ENCODE results near the gene RCC2.

Gene RCC2

DNA sequence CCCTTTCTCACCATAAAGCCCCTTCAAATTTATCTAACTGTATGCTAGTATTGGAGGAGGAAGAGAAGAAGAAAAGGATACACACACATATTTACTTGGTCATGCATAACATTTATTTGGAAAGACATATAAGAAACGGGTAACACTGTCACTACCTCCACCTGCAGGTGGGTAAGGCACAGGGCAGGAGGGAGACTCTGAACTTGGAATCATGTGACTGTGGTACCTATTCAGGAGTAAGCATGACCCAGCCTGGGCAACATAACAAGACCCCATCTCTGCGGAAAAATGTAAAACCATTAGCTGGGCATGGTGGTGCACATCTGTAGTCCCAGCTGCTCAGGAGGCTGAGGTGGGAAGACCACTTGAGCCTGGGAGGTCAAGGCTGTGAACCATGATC, 68.9 kb downstream of the RCC2 start:
- DNase-seq = no peak

DNA sequence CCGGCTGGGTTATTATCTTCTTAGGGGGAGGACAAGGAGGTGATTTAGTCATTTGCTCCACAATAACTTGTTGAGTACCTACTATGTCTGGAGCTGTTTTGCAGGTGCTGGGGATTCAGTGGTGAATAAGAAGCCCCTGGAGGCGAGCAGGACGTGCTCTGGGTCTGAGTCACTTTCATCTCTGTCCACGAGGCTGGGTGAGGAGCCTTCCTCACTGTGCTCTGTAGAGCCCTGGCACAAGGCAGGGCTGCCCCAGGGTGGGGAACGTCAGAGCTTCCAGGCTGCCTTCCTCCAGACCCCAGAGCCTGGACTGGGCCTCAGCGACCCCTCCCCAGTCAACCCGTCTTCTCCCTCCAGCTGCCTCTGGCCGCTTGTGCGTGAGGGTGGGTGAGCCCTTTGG, 70.0 kb downstream of the RCC2 start:
- DNase-seq = no peak

DNA sequence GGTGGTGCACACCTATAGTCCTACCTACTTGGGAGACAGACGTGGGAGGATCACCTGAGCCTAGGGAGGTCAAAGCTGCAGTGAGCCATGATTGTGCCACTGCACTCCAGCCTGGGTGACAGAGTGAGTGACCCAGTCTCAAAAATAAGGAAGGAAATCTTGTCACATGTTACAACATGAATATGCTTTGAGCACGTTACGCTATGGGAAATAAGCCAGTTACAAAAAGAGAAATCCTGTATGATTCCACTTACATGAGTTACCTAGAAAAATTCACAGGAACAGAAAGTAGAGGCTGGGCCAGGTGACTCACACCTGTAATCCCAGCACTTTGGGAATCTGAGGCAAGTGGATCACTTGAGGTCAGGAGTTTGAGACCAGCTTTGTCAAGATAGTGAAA, 74.2 kb downstream of the RCC2 start:
- DNase-seq = no peak

DNA sequence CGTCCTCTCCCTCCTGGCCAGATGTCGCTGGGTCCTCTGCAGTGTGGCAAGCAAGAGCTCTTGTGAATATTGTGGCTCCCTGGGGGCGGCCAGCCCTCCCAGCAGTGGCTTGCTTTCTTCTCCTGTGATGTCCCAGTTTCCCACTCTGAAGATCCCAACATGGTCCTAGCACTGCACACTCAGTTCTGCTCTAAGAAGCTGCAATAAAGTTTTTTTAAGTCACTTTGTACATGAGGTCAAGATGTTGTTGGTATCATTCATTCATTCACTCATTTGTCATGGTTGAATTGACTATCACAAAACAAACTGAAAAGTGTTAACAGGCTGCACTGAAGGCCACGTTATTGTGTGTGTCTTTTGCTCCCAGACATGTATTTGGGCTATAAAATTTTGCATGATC, 75.7 kb downstream of the RCC2 start:
- DNase-seq = no peak

DNA sequence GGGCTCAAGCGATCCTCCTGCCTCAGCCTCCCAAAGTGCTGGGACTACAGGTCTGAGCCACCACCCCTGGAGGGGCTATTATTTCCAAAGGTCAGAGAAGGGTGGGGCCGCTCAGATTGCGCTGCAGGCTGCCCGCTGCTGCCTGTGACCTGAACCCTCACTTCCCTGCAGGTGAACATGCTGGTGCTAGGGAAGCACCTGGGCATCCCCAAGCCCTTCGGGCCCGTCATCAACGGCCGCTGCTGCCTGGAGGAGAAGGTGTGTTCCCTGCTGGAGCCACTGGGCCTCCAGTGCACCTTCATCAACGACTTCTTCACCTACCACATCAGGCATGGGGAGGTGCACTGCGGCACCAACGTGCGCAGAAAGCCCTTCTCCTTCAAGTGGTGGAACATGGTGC, 76.1 kb downstream of the RCC2 start:
- DNase-seq = no peak

DNA sequence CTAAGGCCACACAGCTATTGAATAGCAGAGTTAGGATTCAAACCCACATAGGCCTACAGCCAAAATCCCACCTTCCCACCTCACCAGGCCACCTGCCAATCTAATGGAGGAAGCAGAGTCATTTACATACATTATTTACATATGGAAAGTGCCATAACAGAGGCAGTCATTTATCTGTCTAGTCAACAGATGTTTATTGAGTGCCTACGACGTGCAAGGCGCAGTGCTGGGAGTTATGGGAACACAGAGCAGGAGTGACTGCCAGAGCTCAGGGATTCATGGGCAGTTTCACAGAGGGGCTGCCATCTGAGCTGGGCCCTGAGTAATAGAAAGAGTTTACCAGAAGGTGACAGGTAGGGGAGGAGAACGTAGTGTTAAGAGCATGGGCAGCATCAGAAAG, 77.8 kb downstream of the RCC2 start:
- no peak for DNase-seq

DNA sequence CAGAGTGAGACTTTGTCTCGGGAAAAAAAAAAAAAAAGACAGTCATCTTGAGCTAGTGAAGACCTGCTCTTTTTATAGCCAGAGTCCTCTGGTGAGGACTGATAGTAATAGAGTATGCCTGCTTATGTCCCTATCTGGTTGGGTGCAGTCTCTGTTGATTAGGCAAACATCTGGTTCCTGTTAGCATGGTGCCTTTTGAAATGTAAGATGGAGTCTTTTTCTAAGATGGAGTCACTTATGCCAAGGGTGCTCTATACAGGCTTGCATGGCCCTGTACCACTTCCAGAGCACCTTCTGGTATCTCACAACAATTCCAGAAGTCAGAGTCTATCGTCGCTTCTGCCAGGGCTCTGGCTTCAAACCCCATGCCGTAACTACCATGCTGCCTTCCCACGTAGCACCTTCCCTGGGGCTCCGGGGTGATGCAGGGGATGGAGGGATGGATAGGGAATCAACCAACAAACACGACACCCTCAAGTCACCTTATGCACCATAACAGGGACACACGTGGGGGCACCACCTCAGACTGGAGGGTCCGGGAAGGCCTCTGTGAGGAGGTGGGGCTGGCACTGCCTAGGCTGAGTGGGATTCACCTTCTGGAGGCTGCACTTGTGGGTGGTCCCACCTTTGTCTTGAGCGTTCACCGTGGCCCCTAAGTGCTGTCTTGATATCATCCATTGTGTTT, 79.1 kb downstream of the RCC2 start:
- no peak for DNase-seq

DNA sequence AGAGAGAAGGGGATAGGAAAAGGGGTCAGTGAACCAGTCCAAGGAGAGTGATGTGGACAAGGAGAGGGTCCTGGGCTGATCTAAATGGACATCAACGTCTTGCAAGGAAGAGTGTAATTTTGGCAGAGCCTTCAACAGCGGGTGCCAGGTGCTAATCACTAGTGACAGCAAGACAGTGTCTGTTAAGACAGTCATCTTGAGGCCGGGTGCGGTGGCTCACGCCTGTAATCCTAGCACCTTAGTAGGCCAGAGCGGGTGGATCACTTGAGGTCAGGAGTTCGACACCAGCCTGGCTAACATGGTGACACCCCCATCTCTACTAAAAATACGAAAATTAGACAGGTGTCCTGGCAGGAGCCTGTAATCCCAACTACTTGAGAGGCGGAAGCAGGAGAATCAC, 79.7 kb downstream of the RCC2 start:
- DNase-seq = no peak

DNA sequence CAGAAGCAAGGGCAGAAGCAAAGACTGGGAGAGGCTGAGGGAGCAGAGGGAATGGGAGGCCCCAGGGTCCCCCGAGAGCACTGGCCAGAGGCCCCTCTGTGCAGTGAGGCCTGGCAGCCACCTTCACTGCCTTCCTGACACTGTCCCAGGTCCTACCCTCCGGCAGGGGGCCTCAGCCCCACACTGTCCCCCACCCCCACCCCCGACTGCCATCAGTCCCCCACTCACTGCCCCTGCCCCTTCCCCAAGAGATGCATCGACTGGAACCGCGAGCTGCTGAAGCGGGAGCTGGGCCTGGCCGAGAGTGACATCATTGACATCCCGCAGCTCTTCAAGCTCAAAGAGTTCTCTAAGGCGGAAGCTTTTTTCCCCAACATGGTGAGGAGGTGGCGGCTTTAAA, 80.4 kb downstream of the RCC2 start:
- DNase-seq = no peak

DNA sequence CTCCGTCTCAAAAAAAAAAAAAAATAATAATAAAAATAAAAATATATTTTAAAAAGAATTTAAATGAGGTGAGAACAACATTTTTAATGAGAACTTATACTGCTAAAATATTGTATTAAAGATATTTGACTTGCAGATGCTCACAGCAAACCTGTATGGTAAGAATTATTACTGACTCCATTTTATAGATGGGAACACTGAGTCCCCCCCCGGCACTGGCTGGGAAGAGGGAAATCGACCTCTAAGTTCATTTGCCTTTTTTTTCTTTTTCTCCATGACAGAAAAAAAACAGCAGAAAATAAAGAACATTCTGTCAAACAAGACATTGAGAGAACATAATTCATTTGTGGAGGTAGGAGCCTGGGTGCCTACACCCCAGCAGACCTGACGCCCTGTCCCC, 80.9 kb downstream of the RCC2 start:
- DNase-seq = no peak
